Adipocyte (in vitro differentiated cells): ENCODE results near the gene PPIE.

Experiments used
- DNase-seq: peaks from one replicate; pipeline ENCODE4 v3.0.0-alpha.2; 2015; ENCODE audit warnings: low read depth
- H3K27me3 ChIP-seq: replicated peaks from 2 replicates; pipeline ENCODE4 v1.7.0; 2013; ENCODE audit warnings: mild to moderate bottlenecking, low read length, moderate library complexity; ENCODE audit not compliant: control insufficient read depth, insufficient read depth
- H3K36me3 ChIP-seq: 2 replicates; pipeline ENCODE4 v1.7.0; 2013; ENCODE audit warnings: low read length, mild to moderate bottlenecking, moderate library complexity; ENCODE audit not compliant: control insufficient read depth, insufficient read depth, severe bottlenecking
- H3K4me1 ChIP-seq: 2 replicates; pipeline ENCODE4 v1.7.0; 2013; ENCODE audit warnings: mild to moderate bottlenecking, low read length, moderate library complexity; ENCODE audit not compliant: control insufficient read depth, insufficient read depth
- H3K4me3 ChIP-seq: 2 replicates; pipeline ENCODE4 v1.7.0; 2013; ENCODE audit warnings: mild to moderate bottlenecking, low read length, moderate library complexity
- H3K9ac ChIP-seq: 2 replicates; pipeline ENCODE4 v1.7.0; 2013; ENCODE audit warnings: mild to moderate bottlenecking, low read length, moderate library complexity
- H3K9me3 ChIP-seq: 2 replicates; pipeline ENCODE4 v1.7.0; 2013; ENCODE audit warnings: mild to moderate bottlenecking, low read length, moderate library complexity; ENCODE audit not compliant: control insufficient read depth

Gene PPIE

GRCh38 chr1:39721664-39722063, 17.0 kb upstream of the PPIE start:
- H3K4me1 ChIP-seq = no peaks in the 10 kb centered on the region
- H3K9ac ChIP-seq = no peak overlapping the region
- no peak for DNase-seq
- H3K36me3 ChIP-seq = no peaks in the 10 kb centered on the region
- peaks cover 71% of the 10 kb centered on the region for H3K27me3 ChIP-seq
- H3K9me3 ChIP-seq = no peaks in the 10 kb centered on the region
- no peak overlapping the region for H3K4me3 ChIP-seq

- peaks cover 70% of the 10 kb centered on the region for H3K27me3 ChIP-seq
- H3K4me1 ChIP-seq = no peaks in the 10 kb centered on the region
- no peak overlapping the region for H3K4me3 ChIP-seq
- H3K36me3 ChIP-seq = no peaks in the 10 kb centered on the region
- H3K9me3 ChIP-seq = no peaks in the 10 kb centered on the region
- H3K9ac ChIP-seq = no peak overlapping the region
- no peak for DNase-seq
These were observed 16.2 kb upstream of the PPIE start for GRCh38 chr1:39722495-39722894.

GRCh38 chr1:39726600-39726999, 12.1 kb upstream of the PPIE start:
- DNase-seq = no peak
- no peak overlapping the region for H3K4me3 ChIP-seq
- H3K27me3 ChIP-seq = peaks cover 60% of the 10 kb centered on the region
- H3K36me3 ChIP-seq = no peaks in the 10 kb centered on the region
- H3K9ac ChIP-seq = no peak overlapping the region
- no peaks in the 10 kb centered on the region for H3K9me3 ChIP-seq
- peaks cover 12% of the 10 kb centered on the region for H3K4me1 ChIP-seq

- Histone ChIP-seq H3K4me1 (peaks cover 12% of the 10 kb centered on the region), H3K36me3 (no peaks in the 10 kb centered on the region), H3K4me3 (no peak overlapping the region), H3K27me3 (peaks cover 54% of the 10 kb centered on the region), H3K9me3 (no peaks in the 10 kb centered on the region), H3K9ac (no peak overlapping the region)
- DNase-seq = no peak
These were observed 11.3 kb upstream of the PPIE start for GRCh38 chr1:39727221-39727931.

GRCh38 chr1:39727932-39728317, 10.8 kb upstream of the PPIE start:
- H3K9me3 ChIP-seq = no peaks in the 10 kb centered on the region
- H3K9ac ChIP-seq = no peak overlapping the region
- H3K4me3 ChIP-seq = no peak overlapping the region
- H3K27me3 ChIP-seq = peaks cover 56% of the 10 kb centered on the region
- no peaks in the 10 kb centered on the region for H3K36me3 ChIP-seq
- peaks cover 12% of the 10 kb centered on the region for H3K4me1 ChIP-seq
- DNase-seq = no peak

- peaks cover 62% of the 10 kb centered on the region for H3K27me3 ChIP-seq
- H3K36me3 ChIP-seq = no peaks in the 10 kb centered on the region
- DNase-seq = peak; percentile 10
- no peak overlapping the region for H3K9ac ChIP-seq
- peaks cover 12% of the 10 kb centered on the region for H3K4me1 ChIP-seq
- H3K9me3 ChIP-seq = no peaks in the 10 kb centered on the region
- H3K4me3 ChIP-seq = no peak overlapping the region
These were observed 9.7 kb upstream of the PPIE start for GRCh38 chr1:39729030-39729429.

- Histone ChIP-seq H3K9ac (no peak overlapping the region), H3K4me3 (no peak overlapping the region), H3K36me3 (no peaks in the 10 kb centered on the region), H3K27me3 (peaks cover 59% of the 10 kb centered on the region), H3K4me1 (peaks cover 12% of the 10 kb centered on the region), H3K9me3 (no peaks in the 10 kb centered on the region)
- no peak for DNase-seq
These were observed 8.8 kb upstream of the PPIE start for GRCh38 chr1:39729842-39730241.

- no peak overlapping the region for H3K9ac ChIP-seq
- no peak overlapping the region for H3K4me3 ChIP-seq
- H3K4me1 ChIP-seq = peaks cover 15% of the 10 kb centered on the region
- H3K36me3 ChIP-seq = no peaks in the 10 kb centered on the region
- no peaks in the 10 kb centered on the region for H3K9me3 ChIP-seq
- DNase-seq = no peak
- peaks cover 45% of the 10 kb centered on the region for H3K27me3 ChIP-seq
These were observed 6.0 kb upstream of the PPIE start for GRCh38 chr1:39732730-39733129.

GRCh38 chr1:39733161-39733560, 5.5 kb upstream of the PPIE start:
- H3K4me1 ChIP-seq = peaks cover 17% of the 10 kb centered on the region
- H3K27me3 ChIP-seq = peaks cover 40% of the 10 kb centered on the region
- H3K36me3 ChIP-seq = no peaks in the 10 kb centered on the region
- no peak overlapping the region for H3K9ac ChIP-seq
- H3K4me3 ChIP-seq = no peak overlapping the region
- H3K9me3 ChIP-seq = no peaks in the 10 kb centered on the region
- DNase-seq = no peak

GRCh38 chr1:39735731-39736130, 3.0 kb upstream of the PPIE start:
- Histone ChIP-seq H3K4me1 (peaks cover 16% of the 10 kb centered on the region), H3K9ac (no peak overlapping the region), H3K4me3 (no peak overlapping the region), H3K27me3 (peaks cover 38% of the 10 kb centered on the region), H3K36me3 (no peaks in the 10 kb centered on the region), H3K9me3 (no peaks in the 10 kb centered on the region)
- DNase-seq = no peak

GRCh38 chr1:39737546-39738169, 1.0 kb upstream of the PPIE start:
- Histone ChIP-seq H3K9ac (no peak overlapping the region), H3K27me3 (peaks cover 29% of the 10 kb centered on the region)

More at GRCh38 chr1:39737546-39738169, 1.0 kb upstream of the PPIE start:
- Histone ChIP-seq H3K4me1 (peaks cover 16% of the 10 kb centered on the region), H3K36me3 (peaks cover 17% of the 10 kb centered on the region), H3K9me3 (no peaks in the 10 kb centered on the region), H3K4me3 (no peak overlapping the region)
- no peak for DNase-seq
